HG02973 (cell line): Measurements from ENCODE around the gene ZCCHC8.
"Not testable (repeated sequence)": the region's sequence is repeated elsewhere in the genome, so short reads cannot be mapped to it uniquely, and the experiment has no call there.

ENCODE experiments used
- ATAC-seq: cut with Tn5 transposase; IDR thresholded peaks from one replicate; pipeline ENCODE4 v1.9.1; 2021; ENCODE audit warnings: moderate library complexity; ENCODE audit not compliant: unreplicated experiment

The ZCCHC8 gene

DNA sequence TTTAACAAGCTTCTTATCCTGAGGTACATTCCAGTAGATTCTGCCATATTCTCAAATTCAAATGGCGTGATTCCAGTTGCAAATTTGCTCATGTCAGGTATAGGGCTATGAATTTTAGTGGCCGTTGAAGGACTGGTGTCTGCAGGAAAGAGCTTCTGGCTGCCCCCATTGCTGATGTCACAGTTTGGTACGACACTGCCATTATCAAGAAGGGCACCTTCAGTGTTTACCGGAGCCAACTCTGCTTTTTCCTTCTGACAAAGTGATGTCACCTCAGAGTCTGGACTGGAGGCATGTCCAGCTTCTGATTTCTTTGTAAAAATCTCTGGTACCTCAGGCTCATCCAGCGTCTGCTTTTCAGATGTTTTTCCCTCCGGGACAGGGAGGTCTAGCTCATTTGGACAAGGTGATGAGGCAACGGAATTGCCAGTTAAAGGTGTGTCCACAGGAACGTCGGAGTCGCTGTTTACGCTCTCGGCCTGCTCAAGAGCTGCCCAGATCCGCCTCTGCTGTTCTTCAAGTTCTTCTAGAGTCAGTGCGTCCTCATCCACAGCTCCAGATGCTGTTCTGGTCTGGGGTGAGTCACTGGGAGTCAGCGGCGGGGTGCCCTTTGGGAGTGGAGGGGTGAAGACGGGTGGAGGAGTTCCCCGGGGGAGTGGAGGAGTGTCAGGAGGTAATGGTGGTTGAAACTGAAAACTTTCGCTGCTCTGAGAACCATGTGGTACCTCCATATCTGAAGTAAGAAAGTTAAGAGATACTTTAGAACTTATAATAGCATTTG is 27.0 kb downstream of the ZCCHC8 start:
- ATAC-seq, result no peak

DNA sequence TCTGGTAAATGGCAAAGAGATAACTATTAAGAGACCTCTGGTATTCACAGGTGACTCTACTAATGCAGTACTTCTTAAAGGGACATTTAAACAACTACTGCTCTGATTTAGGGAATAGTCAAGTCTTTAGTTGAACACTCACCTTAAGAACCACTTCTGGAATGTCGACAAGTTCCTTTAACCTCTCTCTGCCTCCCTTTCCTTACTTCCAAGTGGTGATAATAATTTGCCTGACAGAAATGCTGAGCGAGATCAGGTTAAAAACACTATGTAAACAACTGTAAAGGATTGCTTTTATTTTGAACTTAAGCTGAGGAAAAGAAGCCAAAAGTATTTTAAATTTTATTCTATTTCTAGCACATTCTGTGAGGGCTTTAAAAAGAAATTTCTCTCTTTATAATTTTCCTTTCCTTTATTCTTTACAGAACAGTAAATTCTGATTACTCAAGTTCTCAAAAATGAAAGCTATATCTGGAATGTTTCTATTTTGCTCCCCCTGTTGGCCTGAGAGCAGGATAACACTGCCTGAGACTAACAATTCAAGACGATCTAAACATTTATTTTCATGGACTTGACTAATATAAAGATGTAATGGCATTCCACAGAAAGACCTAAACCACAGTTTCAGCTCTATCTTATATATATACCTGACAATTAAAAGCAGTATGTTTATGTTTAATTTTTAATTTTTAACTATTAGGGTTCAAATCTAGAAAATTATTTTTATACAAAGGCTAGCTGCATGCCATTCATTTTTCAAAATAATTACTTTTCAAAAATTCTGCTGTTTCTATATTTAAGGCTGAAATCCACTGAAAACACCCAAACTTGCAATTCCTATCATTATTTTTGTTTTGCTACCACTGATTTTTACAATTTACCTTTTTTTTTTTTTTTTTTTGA is 29.2 kb downstream of the ZCCHC8 start:
- ATAC-seq, result no peak

DNA sequence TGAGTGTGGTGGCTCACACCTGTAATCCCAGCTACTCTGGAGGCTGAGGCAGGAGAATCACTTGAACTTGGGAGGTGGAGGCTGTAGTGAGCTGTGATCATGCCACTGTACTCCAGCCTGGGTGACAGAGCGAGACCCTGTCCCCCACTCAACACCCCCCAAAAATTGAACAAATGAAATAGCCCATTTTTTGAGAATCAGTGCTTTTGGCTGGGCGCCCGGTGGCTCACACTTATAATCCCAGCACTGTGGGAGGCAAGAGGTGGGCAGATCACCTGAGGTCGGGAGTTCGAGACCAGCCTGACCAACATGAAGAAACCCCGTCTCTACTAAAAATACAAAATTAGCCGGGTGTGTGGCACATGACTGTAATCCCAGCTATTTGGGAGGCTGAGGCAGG is 30.2 kb downstream of the ZCCHC8 start:
- not testable (repeated sequence) for ATAC-seq

DNA sequence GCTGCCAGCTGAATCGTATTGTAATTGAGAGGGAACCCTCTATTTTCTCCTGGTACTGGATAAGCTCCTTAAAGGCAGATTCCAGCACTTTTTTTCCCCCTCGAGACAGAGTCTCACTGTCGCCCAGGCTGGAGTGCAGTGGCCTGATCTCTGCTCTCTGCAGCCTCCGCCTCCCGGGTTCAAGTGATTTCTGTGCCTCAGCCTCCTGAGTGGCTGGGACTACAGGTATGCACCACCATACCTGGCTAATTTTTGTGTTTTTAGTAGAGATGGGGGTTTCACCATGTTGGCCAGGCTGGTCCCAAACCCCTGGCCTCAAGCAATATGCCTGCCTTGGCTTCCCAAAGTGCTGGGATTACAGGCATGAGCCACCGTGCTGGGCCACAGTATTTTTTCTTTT is 30.9 kb downstream of the ZCCHC8 start:
- not testable (repeated sequence) for ATAC-seq

DNA sequence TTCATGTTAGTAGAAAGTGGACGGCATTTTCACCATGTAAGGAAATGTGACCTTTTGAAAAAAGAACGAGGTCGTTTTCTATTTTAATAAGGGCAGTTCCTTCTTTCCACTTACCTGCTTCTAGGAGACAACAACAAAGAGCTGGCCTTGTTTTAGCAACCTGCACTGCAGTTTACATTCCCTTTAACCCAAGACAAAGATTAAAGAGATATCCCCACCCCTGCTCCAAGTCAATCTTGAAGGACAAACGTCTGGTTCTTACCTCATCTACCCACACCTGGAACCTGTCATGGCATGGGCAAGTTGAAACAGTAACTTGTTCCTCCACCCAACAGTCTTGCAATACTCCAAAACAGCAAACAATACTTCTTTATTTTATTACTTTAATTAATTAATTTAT is 32.7 kb downstream of the ZCCHC8 start:
- ATAC-seq, result no peak

DNA sequence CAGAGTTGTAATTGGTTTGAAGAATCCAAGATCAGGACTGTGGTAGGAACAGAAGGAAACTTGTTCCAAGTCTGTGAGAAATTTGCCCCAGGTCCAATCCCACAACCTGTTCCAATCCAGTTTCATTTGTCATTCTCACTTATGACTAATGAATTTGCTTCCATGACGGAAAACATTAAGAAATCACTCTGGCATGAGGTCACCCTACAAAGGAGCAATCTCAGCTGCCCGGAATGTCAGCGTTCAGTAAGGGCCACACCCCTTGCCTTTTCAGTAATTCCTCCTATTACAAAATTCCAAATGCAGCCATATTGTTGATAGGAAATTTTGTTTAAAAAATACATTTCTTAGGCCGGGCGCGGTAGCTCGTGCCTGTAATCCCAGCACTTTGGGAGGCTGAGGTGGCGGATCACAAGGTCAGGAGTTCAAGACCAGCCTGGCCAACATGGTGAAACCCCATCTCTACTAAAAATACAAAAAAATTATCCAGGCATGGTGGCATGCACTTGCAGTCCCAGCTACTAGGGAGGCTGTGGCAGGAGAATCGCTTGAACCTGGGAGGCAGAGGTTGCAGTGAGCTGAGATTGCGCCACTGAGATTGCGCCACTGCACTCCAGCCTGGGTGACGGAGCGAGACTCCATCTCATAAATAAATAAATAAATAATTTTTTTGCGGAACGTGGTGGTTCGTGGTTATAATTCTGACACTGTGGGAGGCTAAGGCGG is 36.3 kb downstream of the ZCCHC8 start:
- not testable (repeated sequence) for ATAC-seq

DNA sequence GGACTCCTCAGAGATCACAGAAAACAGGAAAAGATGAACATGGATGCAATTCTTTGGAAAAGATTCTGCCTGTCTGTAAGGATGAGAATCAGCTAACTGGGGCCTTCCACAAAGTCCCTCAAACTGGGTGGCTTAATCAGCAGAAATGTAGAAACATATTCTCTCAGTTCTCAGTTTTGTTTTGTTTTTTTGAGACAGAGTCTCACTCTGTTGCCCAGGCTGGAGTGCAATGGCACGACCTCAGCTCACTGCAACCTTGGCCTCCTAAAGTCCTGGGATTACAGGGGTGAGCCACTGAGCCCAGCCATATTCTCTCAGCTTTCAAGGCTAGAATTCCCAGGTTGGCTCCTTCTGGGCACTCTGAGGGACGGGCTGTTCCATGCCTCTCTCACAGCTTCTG is 40.1 kb downstream of the ZCCHC8 start:
- ATAC-seq, result no peak

DNA sequence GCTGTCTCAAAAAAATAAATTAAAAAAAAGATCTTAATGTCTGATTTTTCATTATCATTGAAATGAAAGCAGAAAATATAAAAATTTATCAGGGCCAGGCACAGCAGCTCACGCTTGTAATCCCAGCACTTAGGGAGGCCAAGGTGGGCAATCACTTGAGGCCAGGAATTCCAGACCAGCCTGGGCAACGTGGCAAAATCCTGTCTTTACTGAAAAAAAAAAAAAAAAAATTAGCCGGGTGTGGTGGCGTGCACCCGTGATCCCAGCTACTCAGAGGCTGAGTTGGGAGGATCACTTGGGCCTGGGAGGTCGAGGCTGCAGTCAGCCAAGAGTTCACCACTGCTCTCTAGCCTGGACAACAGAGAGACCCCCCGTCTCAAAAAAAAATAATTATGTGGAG is 40.7 kb downstream of the ZCCHC8 start:
- no peak for ATAC-seq

DNA sequence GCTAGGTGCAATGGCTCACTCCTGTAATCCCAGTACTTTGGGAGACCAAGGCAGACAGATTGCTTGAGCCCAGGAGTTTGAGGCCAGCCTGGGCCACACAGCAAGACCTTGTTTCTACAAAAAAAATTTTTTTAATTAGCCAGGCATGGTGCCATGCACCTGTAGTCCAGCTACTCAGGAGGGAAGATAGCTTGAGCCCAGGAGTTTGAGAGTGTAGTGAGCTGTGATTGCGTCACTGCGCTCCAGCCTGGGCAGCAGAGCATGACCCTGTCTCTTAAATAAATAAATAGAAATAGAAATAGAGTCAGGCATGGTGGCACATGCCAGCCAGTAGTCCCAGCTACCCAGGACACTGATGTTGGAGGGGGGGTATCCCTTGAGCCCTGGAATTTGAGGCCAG is 41.5 kb downstream of the ZCCHC8 start:
- ATAC-seq, result no peak

DNA sequence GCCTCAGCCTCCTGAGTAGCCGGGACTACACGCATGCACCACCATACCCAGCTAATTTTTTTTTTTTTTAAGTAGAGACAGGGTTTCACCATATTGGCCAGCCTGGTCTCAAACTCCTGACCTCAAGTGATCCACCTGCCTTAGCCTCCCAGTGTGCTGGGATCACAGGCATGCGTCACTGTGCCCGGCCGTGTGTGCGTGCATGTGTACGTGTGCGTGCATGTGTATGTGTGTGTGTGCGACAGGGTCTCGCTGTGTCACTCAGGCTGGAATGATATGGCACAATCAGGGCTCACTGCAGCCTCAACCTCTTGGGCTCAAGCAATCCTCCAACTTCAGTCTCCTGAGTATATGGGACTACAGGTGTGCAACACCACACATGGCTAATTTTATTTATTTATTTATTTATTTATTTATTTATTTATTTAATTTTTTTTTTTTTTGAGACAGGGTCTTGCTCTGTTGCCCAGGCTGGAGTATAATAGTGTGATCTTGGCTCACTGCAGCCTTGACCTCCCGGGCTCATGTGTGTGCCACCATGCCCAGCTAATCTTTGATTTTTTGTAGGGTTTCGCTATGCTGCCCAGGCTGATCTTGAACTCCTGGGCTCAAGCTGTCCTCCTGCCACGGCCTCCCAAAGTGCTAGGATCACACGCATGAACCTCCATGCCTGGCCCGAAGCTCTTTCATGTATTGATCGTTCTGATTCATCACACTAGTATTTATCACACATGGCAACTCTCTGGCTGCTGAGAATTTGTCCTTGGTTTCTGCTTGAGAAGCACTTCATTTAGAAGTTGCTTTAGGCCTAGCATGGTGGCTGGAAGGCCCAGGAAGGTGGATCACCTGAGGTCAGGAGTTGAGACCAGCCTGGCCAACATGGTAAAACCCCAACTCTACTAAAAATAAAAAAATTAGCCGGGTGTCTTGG is 42.4 kb downstream of the ZCCHC8 start:
- ATAC-seq, result no peak

DNA sequence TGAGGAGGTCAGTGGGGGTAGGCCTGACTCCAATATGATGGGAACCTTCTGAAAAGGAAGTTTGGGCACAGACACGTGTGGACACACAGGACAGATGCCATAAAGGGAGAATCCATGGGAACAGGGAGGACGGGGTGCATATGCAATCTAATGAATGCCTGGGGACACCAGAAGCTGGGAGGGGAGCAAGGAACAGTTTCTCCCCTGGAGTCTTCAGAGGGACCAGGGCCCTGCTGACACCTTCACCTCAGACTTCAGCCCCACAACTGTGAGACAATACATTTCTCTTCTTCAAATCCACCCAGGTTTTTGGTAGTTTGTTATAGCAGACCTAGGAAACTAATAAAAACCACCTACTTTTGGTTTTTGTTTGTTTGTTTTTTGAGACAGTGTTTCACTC is 43.1 kb downstream of the ZCCHC8 start:
- no peak for ATAC-seq

DNA sequence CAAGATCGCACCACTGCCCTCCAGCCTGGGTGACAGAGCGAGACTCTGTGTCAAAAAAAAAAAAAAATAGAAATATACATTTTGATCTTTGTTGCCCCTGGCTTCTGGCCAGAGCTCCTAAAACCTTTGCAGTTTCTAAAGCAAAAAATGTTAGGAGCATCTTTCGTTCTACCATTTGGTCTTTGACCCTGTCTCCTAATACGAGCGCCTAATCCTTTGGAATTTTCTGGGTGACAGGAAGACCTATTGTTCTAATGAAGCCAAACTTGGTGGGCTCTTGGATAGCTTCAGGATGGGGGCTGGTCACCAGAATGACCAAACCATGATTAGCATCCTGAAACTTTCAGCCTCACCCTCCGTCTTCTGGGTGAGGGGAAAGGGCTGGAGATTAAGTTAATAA is 46.0 kb downstream of the ZCCHC8 start:
- no peak for ATAC-seq

DNA sequence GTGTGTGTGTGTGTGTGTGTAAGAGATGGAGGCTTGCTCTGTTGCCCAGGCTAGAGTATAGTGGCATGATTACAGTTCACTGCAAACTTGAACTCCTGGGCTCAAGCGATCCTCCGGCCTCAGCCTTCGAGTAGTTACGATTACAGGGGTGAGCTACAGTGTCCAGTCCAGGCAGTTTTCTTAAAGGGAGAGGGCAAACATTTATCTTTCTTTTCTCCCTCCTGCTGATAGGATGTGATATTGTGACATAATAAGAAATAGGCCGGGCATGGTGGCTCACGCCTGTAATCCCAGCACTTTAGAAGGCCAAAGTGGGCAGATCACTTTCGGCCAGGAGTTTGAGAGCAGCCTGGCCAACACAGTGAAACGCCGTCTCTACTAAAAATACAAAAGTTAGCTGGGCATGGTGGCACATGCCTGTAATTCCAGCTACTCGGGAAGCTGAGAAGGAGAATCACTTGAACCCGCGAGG is 46.4 kb downstream of the ZCCHC8 start:
- ATAC-seq, result no peak

DNA sequence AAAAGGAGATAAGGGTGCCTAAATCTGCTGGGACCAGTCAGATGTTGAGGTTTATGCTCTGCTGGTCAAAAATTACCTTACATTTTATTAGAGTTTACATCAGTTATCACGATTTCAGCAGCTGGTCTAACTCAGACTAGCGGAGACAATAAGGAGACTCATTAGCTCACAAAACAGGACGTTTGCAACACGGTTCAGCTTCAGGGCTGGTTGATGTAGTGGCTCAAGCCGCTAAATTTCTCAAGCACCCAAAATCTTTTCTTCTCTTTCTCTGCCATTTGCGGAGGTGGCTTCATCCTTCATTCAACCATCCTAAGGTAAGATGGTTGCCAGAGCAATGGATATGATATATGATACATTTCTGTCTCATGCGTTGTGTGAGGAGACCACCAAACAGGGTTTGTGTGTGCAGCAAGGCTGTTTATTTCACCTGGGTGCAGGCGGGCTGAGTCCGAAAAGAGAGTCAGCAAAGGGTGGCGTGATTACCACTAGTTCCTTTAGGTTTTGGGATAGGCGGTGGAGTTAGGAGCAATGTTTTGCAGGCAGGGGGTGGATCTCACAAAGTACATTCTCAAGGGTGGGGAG is 47.9 kb downstream of the ZCCHC8 start:
- ATAC-seq, result no peak

DNA sequence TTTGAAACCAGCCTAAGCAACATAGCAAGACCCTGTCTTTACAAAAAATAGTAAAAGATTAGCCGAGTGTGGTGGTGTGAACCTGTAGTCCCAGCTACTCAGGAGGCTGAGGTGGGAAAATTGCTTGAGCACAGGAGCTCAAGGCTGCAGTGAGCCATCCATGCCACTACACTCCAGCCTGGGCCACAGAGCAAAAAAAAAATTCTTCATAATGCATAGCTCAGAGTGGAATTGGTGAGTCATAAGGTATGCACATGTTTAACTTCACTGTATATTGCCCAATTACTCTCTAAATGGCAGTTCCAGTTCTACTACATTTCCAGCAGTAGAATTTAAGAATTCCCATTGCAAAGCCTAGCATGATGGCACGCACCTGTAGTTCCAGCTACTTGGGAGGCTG is 51.4 kb downstream of the ZCCHC8 start:
- ATAC-seq, result no peak

DNA sequence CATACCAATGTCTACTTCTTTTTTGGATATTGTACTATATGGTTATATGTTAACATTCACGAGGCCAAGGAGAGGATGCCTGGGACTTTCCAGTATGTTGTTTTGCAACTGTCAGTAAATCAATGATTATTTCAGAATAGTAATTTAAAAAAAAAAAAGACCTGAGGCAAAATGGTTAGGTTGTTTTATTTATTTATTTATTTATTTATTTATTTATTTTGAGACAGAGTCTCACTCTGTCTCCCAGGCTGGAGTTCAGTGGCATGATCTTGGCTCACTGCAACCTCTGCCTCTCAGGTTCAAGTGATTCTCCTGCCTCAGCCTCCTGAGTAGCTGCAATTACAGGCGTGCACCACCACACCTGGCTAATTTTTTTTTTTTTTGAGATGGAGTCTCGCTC is 52.9 kb downstream of the ZCCHC8 start:
- not testable (repeated sequence) for ATAC-seq

DNA sequence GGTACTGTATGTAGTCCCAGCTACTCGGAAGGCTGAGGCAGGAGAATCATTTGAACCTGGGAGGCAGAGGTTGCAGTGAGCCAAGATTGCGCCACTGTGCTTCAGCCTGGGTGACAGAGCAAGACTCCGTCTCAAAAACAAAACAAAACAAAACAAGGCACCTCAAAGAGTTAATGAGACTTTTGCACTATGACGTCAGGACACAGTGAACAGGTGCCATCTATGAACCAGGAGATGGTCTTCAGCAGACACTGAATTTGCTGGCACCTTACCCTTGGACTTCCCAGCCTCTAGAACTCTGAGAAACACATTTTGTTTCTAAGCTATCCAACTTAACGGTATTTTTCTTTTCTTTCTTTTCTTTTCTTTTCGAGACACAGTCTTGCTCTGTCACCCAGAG is 54.3 kb downstream of the ZCCHC8 start:
- not testable (repeated sequence) for ATAC-seq

DNA sequence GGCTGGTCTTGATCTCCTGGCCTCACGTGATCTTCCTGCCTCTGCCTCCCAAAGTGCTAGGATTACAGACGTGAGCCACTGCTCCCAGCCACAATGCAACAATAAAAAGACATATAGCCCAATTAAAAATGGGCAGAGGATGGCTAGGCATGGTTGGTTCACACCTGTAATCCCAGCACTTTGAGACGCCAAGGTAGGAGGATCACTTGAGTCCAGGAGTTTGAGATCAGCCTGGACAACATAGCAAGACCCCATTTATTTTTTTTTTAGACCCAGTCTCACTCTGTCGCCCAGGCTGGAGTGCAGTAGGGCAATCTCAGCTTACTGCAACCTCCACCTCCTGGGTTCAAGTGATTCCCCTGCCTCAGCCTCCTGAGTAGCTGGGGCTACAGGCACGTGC is 56.7 kb downstream of the ZCCHC8 start:
- ATAC-seq, result not testable (repeated sequence)

DNA sequence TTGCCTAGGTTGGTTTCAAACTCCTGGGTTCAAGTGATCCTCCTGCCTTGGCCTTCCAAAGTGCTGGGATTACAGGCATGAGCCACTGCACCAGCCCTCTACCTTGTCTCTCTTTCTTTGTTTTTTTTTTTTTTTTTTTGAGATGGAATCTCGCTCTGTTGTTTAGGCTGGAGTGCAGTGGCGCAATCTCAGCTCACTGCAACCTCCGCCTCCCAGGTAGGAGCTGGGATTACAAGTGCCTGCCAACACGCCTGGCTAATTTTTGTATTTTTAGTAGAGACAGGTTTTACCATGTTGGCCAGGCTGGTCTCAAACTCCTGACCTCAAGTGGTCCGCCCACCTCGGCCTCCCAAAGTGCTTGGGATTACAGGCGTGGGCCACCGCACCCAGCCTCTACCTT is 61.9 kb downstream of the ZCCHC8 start:
- not testable (repeated sequence) for ATAC-seq

DNA sequence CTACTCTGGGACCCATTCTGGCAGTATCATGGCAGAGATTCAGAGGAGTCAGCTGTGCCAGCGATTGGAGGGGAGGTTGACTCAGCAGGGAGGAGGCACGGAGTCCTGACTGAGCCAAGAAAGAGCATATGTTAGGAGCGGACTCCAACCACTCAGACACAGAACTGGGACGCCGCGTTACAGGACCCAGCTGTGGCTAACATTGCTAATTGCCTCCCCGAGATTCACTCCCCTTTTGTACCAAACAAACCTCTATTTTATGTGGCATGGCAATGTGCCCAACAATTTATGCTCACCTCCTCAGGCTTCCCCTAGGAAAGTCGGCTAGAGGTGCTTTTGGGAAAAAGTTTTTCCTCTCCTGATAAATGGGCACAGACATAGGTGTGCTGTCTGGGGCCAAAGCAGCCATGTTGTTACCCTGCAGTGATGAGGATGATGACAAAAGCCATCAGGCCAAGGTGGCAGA is 63.0 kb downstream of the ZCCHC8 start:
- no peak for ATAC-seq
